GM12864 (cell line): Measurements from ENCODE around the gene ITSN1.

Experiments used
- DNase-seq: peaks from one replicate; pipeline ENCODE4 v3.0.0-alpha.2; 2011; ENCODE audit warnings: low read depth
- H3K4me3 ChIP-seq: 2 replicates; pipeline ENCODE4 v1.5.1; 2011; ENCODE audit warnings: mild to moderate bottlenecking, low read depth, low read length, control low read depth
- TF ChIP-seq, protein P1 (sequence below): IDR thresholded peaks from 2 replicates; pipeline ENCODE4 v1.5.1; 2011; ENCODE audit warnings: low read depth, mild to moderate bottlenecking, moderate library complexity, low read length, control low read depth, inconsistent platforms; ENCODE audit errors: missing control alignments

Gene ITSN1

GRCh38 chr21:33884376-33885171 is 242.3 kb downstream of the ITSN1 start:
- no peak overlapping the region for H3K4me3 ChIP-seq
- TF ChIP-seq, protein P1, sequence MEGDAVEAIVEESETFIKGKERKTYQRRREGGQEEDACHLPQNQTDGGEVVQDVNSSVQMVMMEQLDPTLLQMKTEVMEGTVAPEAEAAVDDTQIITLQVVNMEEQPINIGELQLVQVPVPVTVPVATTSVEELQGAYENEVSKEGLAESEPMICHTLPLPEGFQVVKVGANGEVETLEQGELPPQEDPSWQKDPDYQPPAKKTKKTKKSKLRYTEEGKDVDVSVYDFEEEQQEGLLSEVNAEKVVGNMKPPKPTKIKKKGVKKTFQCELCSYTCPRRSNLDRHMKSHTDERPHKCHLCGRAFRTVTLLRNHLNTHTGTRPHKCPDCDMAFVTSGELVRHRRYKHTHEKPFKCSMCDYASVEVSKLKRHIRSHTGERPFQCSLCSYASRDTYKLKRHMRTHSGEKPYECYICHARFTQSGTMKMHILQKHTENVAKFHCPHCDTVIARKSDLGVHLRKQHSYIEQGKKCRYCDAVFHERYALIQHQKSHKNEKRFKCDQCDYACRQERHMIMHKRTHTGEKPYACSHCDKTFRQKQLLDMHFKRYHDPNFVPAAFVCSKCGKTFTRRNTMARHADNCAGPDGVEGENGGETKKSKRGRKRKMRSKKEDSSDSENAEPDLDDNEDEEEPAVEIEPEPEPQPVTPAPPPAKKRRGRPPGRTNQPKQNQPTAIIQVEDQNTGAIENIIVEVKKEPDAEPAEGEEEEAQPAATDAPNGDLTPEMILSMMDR, result no peak
- DNase-seq, result no peak

DNA sequence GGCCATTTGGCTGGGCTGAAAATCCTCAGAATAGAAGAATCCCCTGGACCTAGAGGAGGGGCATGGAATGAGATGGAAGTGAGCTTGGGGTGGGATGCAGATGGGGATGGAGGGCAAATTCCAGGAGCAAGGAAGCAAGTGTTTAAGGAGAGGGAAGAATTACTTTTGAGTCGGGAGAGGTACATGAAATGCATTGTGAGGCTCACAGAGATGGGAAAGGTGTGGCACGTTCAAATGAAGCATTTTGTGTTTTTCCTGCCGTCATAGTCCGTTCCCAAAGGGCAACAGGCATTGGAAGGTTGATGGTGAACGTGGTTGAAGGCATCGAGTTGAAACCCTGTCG is 242.8 kb downstream of the ITSN1 start:
- DNase-seq, result no peak
- TF ChIP-seq, protein P1, result no peak

GRCh38 chr21:33886321-33886720 is 244.0 kb downstream of the ITSN1 start:
- no peak overlapping the region for H3K4me3 ChIP-seq
- DNase-seq, result no peak
- TF ChIP-seq, protein P1, result no peak

More for the DNA sequence above, 242.8 kb downstream of the ITSN1 start:
- H3K4me3 ChIP-seq, result no peak overlapping the region

DNA sequence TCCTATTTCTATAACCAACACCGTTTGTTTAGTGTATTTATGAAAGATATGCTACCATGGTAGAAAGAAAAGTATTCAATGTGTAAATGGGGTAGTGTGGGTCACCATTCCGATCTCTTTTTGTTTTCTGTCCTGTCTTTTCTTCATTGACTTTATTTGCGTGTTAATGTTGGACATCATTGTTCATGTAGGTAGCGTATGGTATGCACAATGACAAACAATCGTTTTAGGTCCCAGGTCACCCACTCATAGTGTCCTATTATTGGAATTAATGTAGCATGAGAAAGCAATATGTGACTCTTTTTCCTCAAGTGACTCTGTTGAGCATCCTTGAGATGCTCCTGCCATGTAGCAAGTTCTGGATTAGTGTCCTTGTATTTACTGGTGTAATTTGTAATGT is 247.9 kb downstream of the ITSN1 start:
- H3K4me3 ChIP-seq, result no peak overlapping the region
- TF ChIP-seq, protein P1, result no peak
- no peak for DNase-seq

- TF ChIP-seq, protein P1, result peak; percentile 27
- H3K4me3 ChIP-seq, result no peak overlapping the region
- no peak for DNase-seq
Measured at GRCh38 chr21:33892853-33893252, 250.6 kb downstream of the ITSN1 start.

- no peak for DNase-seq
- TF ChIP-seq, protein P1, result no peak
- H3K4me3 ChIP-seq, result no peak overlapping the region
Measured at GRCh38 chr21:33893917-33894316, 251.6 kb downstream of the ITSN1 start.

GRCh38 chr21:33894736-33895288 is 252.5 kb downstream of the ITSN1 start:
- TF ChIP-seq, protein P1, result peak; percentile 55
- DNase-seq, result no peak
- H3K4me3 ChIP-seq, result no peak overlapping the region
